Activated T-helper 1 cell treated with anti-CD3 and anti-CD28 coated beads, Interleukin-12 subunit alpha, Interleukin-12 subunit beta, Interleukin-2, Interleukin-4 antibody, amounts not matched to agents 30 ng/mL and 10 ng/mL and 1 ng/mL, durations not matched to agents 14 hours and 24 hours and 36 hours (primary cell): ENCODE measurements around the gene KISS1. TPM values are rescaled to one million over a fixed set of nuclear protein-coding genes. Genes with fewer than 3 reads are reported as not detected.

Experiments
- DNase-seq: peaks from one replicate; pipeline ENCODE4 v3.0.0; 2021; ENCODE audit warnings: low spot score
- H3K27ac Mint-ChIP-seq: one replicate; pipeline ENCODE4 v1.8.0; 2021; ENCODE audit warnings: mild to moderate bottlenecking, mixed read lengths
- H3K27me3 Mint-ChIP-seq: one replicate; pipeline ENCODE4 v1.8.0; 2022; ENCODE audit warnings: mild to moderate bottlenecking, moderate library complexity, mixed read lengths; ENCODE audit not compliant: insufficient read depth
- H3K36me3 Mint-ChIP-seq: one replicate; pipeline ENCODE4 v1.8.0; 2021; ENCODE audit warnings: low read depth, mixed read lengths
- H3K4me1 Mint-ChIP-seq: one replicate; pipeline ENCODE4 v1.8.0; 2021; ENCODE audit warnings: low read depth, mixed read lengths
- H3K4me3 Mint-ChIP-seq: one replicate; pipeline ENCODE4 v1.8.0; 2021; ENCODE audit warnings: mild to moderate bottlenecking, moderate library complexity, mixed read lengths
- H3K9me3 Mint-ChIP-seq: one replicate; pipeline ENCODE4 v1.8.0; 2021; ENCODE audit warnings: mixed read lengths
- intact Hi-C: fragments of 100-400 bp; cut with micrococcal nuclease; formaldehyde crosslinking; loops from one replicate; pipeline ENCODE4 v1.15.1; 2024
- total RNA-seq: library from RNA; stranded (reverse); gene quantifications from 2 replicates; pipeline ENCODE4 v1.2.3, GENCODE V29; 2022

The KISS1 gene
- total RNA-seq, 1 donor from 2014 or later = not detected

DNA sequence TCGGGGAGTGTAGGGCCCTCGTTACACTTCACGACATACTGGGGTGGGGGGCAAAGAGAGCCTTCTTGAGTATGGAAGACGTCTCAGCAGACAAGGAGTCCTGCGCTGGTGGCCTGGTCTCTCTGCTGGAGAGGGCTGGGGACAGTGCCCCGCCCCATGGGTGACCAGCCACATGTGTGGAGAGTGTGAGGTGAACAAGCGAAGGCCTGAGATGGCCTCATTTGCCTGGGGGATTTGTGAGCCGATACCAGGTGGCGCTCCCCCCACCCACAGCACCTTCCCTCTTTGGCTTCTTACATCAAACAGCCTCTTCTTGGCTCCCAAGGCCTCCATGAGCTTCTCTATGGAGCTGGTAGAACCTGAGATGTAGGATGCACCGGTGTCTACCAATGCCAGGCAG lies 40.4 kb downstream of the KISS1 start:
- no peak for DNase-seq
- intact Hi-C loops = no loop called here
- Mint-ChIP-seq H3K4me1 (no peaks in the 10 kb centered on the region), H3K27me3 (peaks cover 22% of the 10 kb centered on the region), H3K4me3 (no peak overlapping the region), H3K27ac (no peak overlapping the region), H3K9me3 (no peaks in the 10 kb centered on the region), H3K36me3 (no peaks in the 10 kb centered on the region)

DNA sequence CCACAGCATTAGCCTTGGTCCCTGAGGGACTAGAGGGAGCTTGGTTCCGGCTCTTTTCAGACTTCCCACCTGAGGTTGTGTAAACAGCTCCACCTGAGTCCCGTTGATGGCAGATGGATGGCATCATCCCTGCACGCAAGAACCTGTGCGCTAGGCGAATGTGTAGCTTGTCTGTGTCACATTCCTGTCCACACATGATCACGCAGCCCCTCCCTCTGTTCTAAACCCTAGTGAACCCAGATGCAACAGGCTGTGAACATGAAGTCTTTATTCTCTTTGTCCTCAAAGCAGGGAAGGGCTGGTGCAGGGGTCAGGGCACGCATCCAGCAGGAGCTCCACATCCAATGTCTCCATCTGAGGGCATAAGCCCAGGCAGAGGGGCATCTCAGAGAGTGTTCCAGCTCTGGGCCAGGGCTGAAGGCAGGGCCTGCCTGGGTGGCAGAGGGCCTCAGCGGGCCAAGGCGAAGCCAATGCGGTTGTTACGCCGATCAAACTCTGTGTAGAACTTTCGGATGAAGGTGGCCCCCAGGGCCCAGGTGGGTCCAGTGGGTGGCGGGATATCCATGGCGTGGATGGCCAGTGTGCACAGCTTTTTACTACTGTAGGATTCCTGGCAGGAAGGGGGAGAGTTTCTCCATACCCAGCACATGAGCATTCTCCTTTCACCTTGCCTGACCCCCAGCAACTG lies 41.6 kb downstream of the KISS1 start:
- Mint-ChIP-seq H3K4me3 (no peak overlapping the region), H3K4me1 (no peaks in the 10 kb centered on the region), H3K27me3 (peaks cover 32% of the 10 kb centered on the region), H3K27ac (no peak overlapping the region), H3K9me3 (no peaks in the 10 kb centered on the region), H3K36me3 (no peaks in the 10 kb centered on the region)
- no peak for DNase-seq
- intact Hi-C loops = no loop called here

DNA sequence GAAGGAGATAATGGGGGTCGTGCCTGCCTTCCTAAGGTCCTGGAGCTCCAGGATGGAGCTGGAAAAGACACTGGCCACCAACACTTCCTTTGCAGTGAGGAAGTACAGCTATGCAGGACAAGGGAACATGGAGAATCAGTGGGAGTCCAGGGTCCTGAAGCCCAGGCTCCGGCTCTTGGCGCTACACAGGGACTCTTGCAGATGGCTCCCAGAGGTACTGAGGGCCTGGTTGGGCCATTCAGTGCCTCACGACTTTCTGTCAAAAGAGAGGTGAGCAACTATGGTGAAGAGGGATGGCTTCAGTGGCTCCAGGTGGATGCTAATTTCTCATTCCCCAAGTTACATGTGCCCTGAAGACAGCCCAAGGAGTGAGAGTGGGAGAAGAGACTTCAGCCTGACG lies 42.6 kb downstream of the KISS1 start:
- Mint-ChIP-seq H3K4me3 (no peak overlapping the region), H3K9me3 (no peaks in the 10 kb centered on the region), H3K27ac (no peak overlapping the region), H3K27me3 (peaks cover 32% of the 10 kb centered on the region), H3K4me1 (no peaks in the 10 kb centered on the region), H3K36me3 (no peaks in the 10 kb centered on the region)
- intact Hi-C loops = no loop called here
- no peak for DNase-seq

DNA sequence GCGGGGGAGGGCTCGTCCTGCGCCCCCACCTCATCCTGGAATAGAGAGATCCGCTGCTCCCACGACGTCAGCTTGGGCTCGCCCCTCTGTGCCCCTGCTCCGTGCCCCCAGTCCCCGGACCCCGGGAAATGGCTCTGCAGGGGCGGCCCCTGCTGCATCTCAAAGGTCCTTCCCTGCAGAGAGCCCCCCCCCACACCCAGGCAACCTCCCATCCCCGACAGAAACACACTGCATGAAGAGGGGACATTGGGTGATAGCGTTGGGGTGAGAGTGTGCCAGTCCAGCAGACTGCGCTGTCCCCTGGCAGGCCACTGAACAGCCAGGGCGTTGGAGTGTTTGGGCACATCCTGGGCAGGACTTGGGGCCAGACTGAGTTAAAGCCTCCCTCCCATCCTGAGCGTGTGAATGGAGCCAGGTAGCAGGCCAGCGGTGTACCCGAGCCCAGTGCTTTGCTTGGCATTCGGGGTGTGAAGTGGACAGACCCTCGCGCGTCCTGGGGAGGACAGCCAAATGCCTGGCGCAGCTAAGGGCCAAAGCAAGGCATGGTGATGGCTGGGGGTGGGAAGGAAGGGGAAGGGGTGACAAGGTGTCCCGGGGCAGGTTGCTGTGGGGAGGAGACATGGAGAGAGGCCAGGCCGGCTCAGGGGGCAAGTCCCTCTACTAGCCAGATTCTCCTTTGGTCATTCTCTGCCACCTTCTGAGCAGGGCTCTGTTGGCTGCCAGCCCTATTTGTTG lies 43.8 kb downstream of the KISS1 start:
- intact Hi-C loops = no loop called here
- H3K4me3 Mint-ChIP-seq = peak overlapping the region; percentile 56
- H3K36me3 Mint-ChIP-seq = no peaks in the 10 kb centered on the region
- no peaks in the 10 kb centered on the region for H3K9me3 Mint-ChIP-seq
- DNase-seq = no peak
- no peaks in the 10 kb centered on the region for H3K4me1 Mint-ChIP-seq
- no peak overlapping the region for H3K27ac Mint-ChIP-seq
- H3K27me3 Mint-ChIP-seq = peaks cover 31% of the 10 kb centered on the region

DNA sequence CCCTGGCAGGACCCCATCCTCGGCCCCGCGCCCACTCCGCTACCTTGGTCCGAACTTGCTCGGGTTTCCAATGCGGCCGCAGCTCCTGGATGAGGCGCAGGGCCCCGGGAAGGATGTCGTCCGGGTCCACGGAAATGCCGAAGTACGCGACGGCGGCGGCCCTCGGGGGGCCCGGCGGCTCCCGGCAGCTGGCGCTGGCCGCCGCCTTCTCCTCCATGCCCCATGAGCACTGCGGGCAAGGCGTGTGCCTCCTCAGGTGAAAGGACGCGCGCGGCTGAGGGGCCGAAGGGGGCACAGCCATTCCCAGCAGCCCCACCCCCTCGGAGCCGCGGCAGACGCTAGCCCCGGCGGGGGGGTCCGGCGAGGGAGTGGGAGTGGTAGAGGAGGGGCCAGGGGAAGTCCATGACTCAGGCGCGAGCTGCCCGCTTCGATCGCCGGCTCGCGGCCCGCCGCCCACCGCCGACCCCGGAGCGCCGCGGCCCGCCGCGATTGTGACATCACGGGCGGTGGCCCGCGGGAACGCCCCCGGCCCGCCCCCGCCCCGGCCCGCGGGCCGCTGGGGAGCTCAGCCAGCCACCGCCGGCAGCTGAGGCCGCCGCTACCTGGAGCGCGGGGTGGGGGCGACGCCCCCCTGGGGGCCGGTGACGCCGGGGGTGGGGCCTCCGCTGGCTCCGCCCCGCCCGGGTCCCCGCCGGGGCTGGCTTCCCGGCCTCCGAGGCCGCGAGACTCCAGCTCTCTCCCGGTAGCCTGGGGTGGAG lies 44.6 kb downstream of the KISS1 start, which contains the start of gene ETNK2:
ETNK2 (minus strand) TSS at position 493 of the 758 bp plus-strand sequence; CDS start at position 301, 192 bp downstream.
- peaks cover 31% of the 10 kb centered on the region for H3K27me3 Mint-ChIP-seq
- peak; percentile 9 for DNase-seq
- no peaks in the 10 kb centered on the region for H3K4me1 Mint-ChIP-seq
- H3K27ac Mint-ChIP-seq = no peak within 1 kb of the TSS
- H3K36me3 Mint-ChIP-seq = no peaks in the 10 kb centered on the region
- peak within 1 kb of the TSS; percentile 62 for H3K4me3 Mint-ChIP-seq
- H3K9me3 Mint-ChIP-seq = no peaks in the 10 kb centered on the region
- intact Hi-C loops = no loop called here

DNA sequence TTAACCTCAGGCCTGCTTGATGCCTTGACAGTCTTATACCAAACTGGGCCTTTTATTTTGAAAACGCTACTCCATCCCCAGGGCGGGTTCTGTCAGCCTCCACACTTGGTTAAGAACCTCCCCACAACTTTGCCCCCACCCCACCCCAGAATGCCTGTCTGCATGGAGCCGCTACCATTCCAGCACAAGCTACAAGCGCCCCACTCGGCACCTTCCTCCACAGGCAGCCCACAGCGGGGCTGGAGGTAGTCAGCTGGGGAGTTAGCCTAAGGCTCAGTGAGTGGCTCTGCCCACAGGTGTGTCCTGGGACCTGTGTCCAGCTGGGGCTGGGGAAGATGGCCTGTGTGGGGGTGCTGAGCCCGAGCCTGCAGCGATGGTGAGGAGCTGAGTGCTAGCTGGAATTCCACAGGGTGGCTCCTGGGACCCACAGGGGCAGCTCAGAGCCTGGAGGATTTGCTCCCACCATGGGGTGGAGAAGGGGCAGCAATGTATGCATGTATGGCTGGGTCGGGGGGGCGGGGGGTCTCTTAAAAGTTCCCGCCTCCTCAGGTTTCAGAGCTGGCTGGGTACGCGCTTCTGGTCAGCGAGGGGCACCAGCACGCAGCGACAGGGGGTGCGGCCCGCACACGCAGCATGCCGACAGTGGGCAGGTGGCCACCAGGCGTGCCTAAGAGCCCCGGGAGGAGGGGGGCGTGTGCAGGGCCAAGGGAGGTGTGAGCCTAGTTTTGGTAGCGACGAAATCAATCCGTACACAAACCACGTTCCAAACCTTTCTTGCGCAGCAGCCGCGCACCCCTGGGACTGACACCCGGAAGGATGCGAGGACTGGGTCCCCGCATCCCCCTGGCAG lies 45.4 kb downstream of the KISS1 start:
- peaks cover 28% of the 10 kb centered on the region for H3K27me3 Mint-ChIP-seq
- H3K4me1 Mint-ChIP-seq = no peaks in the 10 kb centered on the region
- DNase-seq = no peak
- peak overlapping the region; percentile 62 for H3K4me3 Mint-ChIP-seq
- H3K27ac Mint-ChIP-seq = no peak overlapping the region
- H3K9me3 Mint-ChIP-seq = no peaks in the 10 kb centered on the region
- intact Hi-C loops = no loop called here
- no peaks in the 10 kb centered on the region for H3K36me3 Mint-ChIP-seq

DNA sequence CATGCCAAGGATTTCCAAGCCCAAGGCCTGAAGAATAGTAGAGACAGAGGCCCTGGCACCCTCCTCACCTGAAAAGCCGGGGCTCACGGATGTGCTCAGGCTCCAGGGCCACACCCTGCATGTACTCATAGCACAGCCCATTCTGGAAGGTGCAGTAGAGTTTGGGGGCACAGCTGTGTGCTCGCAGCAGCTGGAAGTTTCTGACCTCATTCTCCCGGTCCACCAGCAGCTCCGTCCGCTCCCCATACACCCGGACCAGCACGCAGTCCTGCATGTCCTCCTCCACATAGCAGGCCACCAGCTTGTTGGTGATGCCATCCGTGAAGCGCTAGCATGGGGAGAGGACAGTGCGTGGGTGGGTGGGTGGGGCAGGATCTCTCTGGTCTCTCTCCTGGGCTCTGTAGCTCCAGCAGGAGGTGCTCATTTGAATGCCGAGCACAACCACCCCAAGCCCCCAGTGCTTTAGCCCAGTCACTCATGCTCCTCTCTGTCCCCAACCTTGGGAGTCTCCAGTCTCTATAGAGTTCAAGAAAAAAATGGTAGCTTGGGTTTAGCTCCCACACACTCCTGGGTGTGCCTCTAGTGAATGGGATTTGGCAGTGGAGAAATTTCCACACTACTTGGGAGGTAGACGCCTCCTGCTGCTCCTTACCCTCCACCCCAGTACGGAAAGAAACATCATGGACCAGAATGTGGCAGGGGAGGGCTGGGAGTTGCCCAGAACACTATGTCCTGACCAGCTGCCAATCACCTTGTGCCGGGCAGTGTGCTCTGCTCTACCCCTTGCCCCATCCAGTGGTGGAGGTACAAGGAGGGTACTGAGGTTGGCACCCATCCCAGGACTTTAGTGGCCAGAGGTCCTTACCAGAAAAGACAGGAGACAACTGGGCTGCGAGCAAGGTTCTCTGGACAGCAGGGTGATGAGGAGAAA lies 46.4 kb downstream of the KISS1 start:
- peak overlapping the region; percentile 53 for H3K4me3 Mint-ChIP-seq
- H3K9me3 Mint-ChIP-seq = no peaks in the 10 kb centered on the region
- no peak for DNase-seq
- H3K4me1 Mint-ChIP-seq = no peaks in the 10 kb centered on the region
- no peak overlapping the region for H3K27ac Mint-ChIP-seq
- intact Hi-C loops = no loop called here
- H3K27me3 Mint-ChIP-seq = peaks cover 32% of the 10 kb centered on the region
- H3K36me3 Mint-ChIP-seq = no peaks in the 10 kb centered on the region

DNA sequence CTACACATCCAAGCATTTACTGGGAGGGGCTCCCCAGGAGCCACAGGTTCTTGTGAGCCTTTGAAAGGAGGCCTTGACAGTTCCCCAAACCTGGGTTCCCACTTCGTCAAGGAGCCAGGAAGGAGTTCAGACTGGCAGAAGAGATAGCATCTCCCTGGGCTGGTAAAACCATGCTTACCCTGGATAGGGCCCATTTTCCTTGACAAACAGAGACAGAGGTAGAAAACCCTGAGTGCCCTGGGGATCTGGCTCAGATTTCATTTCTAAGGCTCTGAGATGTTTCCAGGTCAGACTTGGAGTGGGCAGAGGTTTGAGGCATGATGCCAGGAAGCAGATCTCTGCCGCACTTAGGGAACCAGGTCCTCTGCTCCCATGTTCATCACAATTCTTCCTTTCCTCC lies 47.2 kb downstream of the KISS1 start:
- Mint-ChIP-seq H3K9me3 (no peaks in the 10 kb centered on the region), H3K4me1 (no peaks in the 10 kb centered on the region), H3K27me3 (peaks cover 32% of the 10 kb centered on the region), H3K27ac (no peak overlapping the region), H3K4me3 (no peak overlapping the region), H3K36me3 (no peaks in the 10 kb centered on the region)
- intact Hi-C loops = no loop called here
- no peak for DNase-seq

DNA sequence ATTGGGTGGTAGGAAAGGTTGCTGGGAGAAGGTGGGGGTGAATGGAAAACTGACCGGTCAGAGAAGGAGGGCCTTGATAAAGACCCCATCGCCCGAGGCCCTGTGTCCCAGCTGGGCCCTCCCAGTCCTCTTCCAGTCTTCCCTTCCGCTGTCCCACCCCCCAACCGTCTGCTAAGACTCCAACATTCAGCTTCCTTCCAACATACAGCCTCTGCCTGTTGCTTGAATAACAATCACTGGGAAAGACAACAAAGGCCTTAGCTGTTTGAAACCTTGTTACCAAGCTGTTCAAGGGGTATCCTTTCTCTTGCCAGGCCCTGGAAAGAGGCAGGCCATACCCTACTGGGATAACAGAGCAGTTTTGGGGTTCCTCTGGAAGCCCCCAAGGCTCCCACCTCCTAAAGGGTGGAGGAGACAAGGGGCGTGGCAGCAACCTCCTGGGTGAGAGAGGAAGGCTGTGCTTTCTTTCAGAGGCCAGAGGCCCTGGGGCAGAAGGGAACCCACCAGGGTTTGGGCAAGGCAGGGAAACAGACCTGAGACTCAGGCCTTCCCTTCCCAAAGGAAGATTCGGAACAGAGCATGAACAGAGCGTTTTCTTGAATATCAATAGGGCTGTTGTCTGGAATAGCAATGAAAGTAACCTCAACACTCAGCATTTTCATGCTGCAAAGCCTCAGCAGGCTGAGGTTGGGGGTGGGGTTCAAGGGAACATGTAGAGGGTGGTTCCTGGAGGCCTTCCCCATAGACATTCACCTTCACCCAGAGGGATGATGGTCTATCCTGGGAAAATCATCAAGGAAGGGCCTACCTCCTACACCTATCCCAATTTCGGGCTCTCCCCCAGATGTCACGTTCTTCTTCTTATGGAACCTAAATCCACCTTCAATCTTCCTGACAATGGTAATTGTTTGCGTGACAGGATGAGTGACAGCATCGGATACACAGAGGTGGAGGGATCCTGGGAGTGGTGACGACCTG lies 48.6 kb downstream of the KISS1 start:
- Mint-ChIP-seq H3K27ac (no peak overlapping the region), H3K4me1 (no peaks in the 10 kb centered on the region), H3K27me3 (peaks cover 23% of the 10 kb centered on the region), H3K36me3 (no peaks in the 10 kb centered on the region), H3K4me3 (no peak overlapping the region), H3K9me3 (no peaks in the 10 kb centered on the region)
- no peak for DNase-seq
- intact Hi-C loops = no loop called here

DNA sequence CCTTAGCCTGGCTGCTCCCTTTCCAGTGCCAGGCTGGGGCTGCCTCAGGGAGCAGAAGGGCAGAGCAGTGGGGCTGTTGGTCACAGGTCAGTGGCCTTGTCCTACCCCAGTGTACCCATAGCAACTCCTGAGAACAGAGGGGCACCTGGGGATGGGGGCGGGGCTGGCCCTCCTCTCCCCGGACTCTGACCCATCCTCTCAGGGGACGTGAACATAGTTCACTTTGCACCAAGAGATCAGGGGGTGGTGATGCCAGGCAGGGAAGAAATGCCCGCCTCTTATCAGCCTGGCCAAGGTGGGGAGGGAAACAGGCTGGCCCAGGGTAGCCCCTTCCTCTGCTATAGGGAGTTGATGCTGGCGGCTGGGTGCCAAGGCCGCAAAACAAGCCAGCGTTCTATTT lies 49.3 kb downstream of the KISS1 start:
- intact Hi-C loops = no loop called here
- no peaks in the 10 kb centered on the region for H3K36me3 Mint-ChIP-seq
- H3K27ac Mint-ChIP-seq = no peak overlapping the region
- no peaks in the 10 kb centered on the region for H3K9me3 Mint-ChIP-seq
- H3K4me3 Mint-ChIP-seq = no peak overlapping the region
- DNase-seq = no peak
- peaks cover 19% of the 10 kb centered on the region for H3K27me3 Mint-ChIP-seq
- H3K4me1 Mint-ChIP-seq = no peaks in the 10 kb centered on the region

DNA sequence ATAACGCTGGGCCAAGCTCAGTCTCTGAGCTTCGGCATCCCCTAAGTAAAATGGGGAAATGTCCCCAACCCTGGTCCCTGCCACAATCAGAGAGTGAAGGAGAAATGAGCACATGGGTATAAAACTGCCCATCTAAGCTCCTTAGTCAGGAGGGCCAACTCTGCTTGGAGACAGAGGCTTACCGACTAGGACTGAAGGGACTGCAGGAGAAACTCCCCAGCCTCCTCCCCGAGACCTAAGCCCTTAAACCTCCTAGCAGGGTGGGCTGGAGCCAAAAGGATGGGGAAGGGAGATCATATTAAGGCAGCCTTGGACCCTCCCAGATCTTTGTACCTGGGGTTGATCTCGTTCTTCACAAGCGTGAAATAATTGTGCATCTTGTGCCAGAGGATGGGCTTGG lies 50.0 kb downstream of the KISS1 start:
- H3K9me3 Mint-ChIP-seq = no peaks in the 10 kb centered on the region
- H3K36me3 Mint-ChIP-seq = no peaks in the 10 kb centered on the region
- no peak overlapping the region for H3K4me3 Mint-ChIP-seq
- no peaks in the 10 kb centered on the region for H3K4me1 Mint-ChIP-seq
- no peak overlapping the region for H3K27ac Mint-ChIP-seq
- no peak for DNase-seq
- intact Hi-C loops = no loop called here
- peaks cover 19% of the 10 kb centered on the region for H3K27me3 Mint-ChIP-seq
